OCI-LY1 (cell line): ENCODE data around the gene CD69.

Experiments
- EZH2 ChIP-seq: fragments of 200-600 bp; sonication (generic), shearing (Covaris generic); IDR thresholded peaks from 2 replicates; pipeline ENCODE4 v1.8.0; 2017; ENCODE audit warnings: borderline replicate concordance, mixed run types, mild to moderate bottlenecking, antibody characterized with exemption, low read length, moderate library complexity, mixed read lengths
- TF ChIP-seq, protein P1 (sequence below): fragments of 200-600 bp; sonication (generic), shearing (Covaris generic); IDR thresholded peaks from 2 replicates; pipeline ENCODE4 v1.5.1; 2017; ENCODE audit warnings: mild to moderate bottlenecking, antibody characterized with exemption, low read length, moderate library complexity, mixed read lengths

DNA sequence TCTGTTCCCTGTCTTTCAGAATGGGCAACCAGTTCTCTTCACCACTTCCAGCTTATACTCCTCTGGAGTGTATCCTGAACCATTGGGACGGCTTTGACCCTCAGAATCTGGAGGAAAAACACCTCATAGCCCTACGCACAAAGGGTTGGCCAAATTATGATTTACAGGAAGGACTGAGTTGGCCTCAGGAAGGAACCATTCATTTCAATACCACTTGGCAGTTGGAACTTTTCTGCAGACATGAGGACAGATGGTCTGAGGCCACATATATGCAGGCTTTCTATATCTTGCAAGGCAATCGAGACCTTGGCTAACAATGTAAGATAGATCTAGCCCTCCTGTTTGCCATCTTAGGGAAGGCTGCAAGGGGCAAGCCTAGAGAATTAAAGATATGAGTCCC lies 51.8 kb downstream of the CD69 start:
- TF ChIP-seq, protein P1, sequence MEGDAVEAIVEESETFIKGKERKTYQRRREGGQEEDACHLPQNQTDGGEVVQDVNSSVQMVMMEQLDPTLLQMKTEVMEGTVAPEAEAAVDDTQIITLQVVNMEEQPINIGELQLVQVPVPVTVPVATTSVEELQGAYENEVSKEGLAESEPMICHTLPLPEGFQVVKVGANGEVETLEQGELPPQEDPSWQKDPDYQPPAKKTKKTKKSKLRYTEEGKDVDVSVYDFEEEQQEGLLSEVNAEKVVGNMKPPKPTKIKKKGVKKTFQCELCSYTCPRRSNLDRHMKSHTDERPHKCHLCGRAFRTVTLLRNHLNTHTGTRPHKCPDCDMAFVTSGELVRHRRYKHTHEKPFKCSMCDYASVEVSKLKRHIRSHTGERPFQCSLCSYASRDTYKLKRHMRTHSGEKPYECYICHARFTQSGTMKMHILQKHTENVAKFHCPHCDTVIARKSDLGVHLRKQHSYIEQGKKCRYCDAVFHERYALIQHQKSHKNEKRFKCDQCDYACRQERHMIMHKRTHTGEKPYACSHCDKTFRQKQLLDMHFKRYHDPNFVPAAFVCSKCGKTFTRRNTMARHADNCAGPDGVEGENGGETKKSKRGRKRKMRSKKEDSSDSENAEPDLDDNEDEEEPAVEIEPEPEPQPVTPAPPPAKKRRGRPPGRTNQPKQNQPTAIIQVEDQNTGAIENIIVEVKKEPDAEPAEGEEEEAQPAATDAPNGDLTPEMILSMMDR: no peak
- TF ChIP-seq EZH2: no peak
